GM18519 (cell line): Measurements from ENCODE around the gene SLC43A3.
"Not testable (repeated sequence)": the region's sequence is repeated elsewhere in the genome, so short reads cannot be mapped to it uniquely, and the experiment has no call there.

Source experiments
- ATAC-seq: cut with Tn5 transposase; IDR thresholded peaks from one replicate; pipeline ENCODE4 v1.9.1; 2021; ENCODE audit warnings: mild to moderate bottlenecking, moderate library complexity; ENCODE audit not compliant: unreplicated experiment, low FRiP score

SLC43A3 gene

GRCh38 chr11:57361420-57361819 is 65.5 kb downstream of the SLC43A3 start:
- ATAC-seq = not testable (repeated sequence)

GRCh38 chr11:57360991-57361390 is 65.9 kb downstream of the SLC43A3 start:
- ATAC-seq = no peak

GRCh38 chr11:57359896-57360690 is 66.8 kb downstream of the SLC43A3 start:
- no peak for ATAC-seq

GRCh38 chr11:57359396-57359795 is 67.5 kb downstream of the SLC43A3 start:
- no peak for ATAC-seq

GRCh38 chr11:57358991-57359390 is 67.9 kb downstream of the SLC43A3 start:
- ATAC-seq = no peak

- ATAC-seq = no peak
These were observed 68.4 kb downstream of the SLC43A3 start for GRCh38 chr11:57358543-57358961.

GRCh38 chr11:57357856-57358255 is 69.1 kb downstream of the SLC43A3 start:
- ATAC-seq = no peak

GRCh38 chr11:57357310-57357709 is 69.6 kb downstream of the SLC43A3 start:
- ATAC-seq = no peak
